GM23338 (cell line): ENCODE results near the gene UCN.

Source experiments
- CREB1 ChIP-seq: fragments of 250-450 bp; sonication (Bioruptor Pico); IDR thresholded peaks from 2 replicates; pipeline ENCODE4 v1.5.0; 2020; ENCODE audit warnings: low read depth, mild to moderate bottlenecking, moderate library complexity
- EZH2 ChIP-seq: fragments of 200-600 bp; sonication (generic); IDR thresholded peaks from one replicate; pipeline ENCODE4 v1.8.0; 2017; ENCODE audit warnings: antibody characterized with exemption, mild to moderate bottlenecking, low read depth; ENCODE audit not compliant: unreplicated experiment
- EZH2phosphoT487 ChIP-seq: fragments of 200-600 bp; sonication (generic); IDR thresholded peaks from one replicate; pipeline ENCODE4 v1.8.1; 2018; ENCODE audit warnings: antibody characterized with exemption; ENCODE audit not compliant: unreplicated experiment
- JUNB ChIP-seq: IDR thresholded peaks from one replicate; pipeline ENCODE4 v1.6.1; 2016; ENCODE audit warnings: antibody characterized with exemption; ENCODE audit not compliant: unreplicated experiment
- NANOG ChIP-seq: IDR thresholded peaks from 2 replicates; pipeline ENCODE4 v1.6.1; 2016; ENCODE audit warnings: antibody characterized with exemption, borderline replicate concordance
- POLR2AphosphoS5 ChIP-seq: IDR thresholded peaks from 2 replicates; pipeline ENCODE4 v1.6.1; 2016; ENCODE audit warnings: antibody characterized with exemption, low read depth
- TF ChIP-seq, protein P1 (sequence below), 2 experiments: fragments of 200-600 bp in 1 of 2; sonication (generic) in 1 of 2; conservative IDR thresholded peaks; 2 replicates each; pipeline versions ENCODE4 v1.5.1 to v1.6.1; 2016 to 2017; ENCODE audit warnings: antibody characterized with exemption in 2 of 2, low read depth in 2 of 2, mild to moderate bottlenecking in 2 of 2, moderate library complexity in 1 of 2
- TF ChIP-seq, protein P2 (sequence below): IDR thresholded peaks from one replicate; pipeline ENCODE4 v1.6.1; 2018; ENCODE audit warnings: antibody characterized with exemption; ENCODE audit not compliant: unreplicated experiment

DNA sequence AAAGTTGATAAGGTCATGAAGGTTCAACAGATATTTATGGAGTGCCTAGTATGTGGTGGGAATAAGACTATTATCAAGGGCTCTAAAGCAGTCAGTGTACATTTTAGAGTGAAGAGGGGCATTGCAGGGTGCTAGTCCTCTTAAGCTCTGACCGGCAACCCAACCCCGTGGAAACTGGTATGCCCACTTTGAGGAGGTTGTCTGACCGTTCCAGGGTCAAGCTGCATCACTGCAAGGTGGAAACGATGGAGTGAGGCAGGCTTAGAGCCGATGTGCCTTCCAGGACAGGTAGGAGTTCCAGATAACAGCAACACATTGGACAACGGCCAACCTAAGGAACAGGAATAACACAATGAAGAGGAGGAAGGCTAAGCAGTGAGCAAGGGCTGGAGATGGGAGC is 1.4 kb upstream of the UCN start:
- TF ChIP-seq EZH2 (no peak), POLR2AphosphoS5 (no peak), EZH2phosphoT487 (no peak), CREB1 (CRISPR knock-in tag) (no peak), NANOG (no peak), JUNB (no peak)
- TF ChIP-seq, protein P1, sequence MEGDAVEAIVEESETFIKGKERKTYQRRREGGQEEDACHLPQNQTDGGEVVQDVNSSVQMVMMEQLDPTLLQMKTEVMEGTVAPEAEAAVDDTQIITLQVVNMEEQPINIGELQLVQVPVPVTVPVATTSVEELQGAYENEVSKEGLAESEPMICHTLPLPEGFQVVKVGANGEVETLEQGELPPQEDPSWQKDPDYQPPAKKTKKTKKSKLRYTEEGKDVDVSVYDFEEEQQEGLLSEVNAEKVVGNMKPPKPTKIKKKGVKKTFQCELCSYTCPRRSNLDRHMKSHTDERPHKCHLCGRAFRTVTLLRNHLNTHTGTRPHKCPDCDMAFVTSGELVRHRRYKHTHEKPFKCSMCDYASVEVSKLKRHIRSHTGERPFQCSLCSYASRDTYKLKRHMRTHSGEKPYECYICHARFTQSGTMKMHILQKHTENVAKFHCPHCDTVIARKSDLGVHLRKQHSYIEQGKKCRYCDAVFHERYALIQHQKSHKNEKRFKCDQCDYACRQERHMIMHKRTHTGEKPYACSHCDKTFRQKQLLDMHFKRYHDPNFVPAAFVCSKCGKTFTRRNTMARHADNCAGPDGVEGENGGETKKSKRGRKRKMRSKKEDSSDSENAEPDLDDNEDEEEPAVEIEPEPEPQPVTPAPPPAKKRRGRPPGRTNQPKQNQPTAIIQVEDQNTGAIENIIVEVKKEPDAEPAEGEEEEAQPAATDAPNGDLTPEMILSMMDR (conservative IDR thresholded peaks at IDR 0.05; ENCODE audit: low read depth in 2 of 2), result no peak
- TF ChIP-seq, protein P2, sequence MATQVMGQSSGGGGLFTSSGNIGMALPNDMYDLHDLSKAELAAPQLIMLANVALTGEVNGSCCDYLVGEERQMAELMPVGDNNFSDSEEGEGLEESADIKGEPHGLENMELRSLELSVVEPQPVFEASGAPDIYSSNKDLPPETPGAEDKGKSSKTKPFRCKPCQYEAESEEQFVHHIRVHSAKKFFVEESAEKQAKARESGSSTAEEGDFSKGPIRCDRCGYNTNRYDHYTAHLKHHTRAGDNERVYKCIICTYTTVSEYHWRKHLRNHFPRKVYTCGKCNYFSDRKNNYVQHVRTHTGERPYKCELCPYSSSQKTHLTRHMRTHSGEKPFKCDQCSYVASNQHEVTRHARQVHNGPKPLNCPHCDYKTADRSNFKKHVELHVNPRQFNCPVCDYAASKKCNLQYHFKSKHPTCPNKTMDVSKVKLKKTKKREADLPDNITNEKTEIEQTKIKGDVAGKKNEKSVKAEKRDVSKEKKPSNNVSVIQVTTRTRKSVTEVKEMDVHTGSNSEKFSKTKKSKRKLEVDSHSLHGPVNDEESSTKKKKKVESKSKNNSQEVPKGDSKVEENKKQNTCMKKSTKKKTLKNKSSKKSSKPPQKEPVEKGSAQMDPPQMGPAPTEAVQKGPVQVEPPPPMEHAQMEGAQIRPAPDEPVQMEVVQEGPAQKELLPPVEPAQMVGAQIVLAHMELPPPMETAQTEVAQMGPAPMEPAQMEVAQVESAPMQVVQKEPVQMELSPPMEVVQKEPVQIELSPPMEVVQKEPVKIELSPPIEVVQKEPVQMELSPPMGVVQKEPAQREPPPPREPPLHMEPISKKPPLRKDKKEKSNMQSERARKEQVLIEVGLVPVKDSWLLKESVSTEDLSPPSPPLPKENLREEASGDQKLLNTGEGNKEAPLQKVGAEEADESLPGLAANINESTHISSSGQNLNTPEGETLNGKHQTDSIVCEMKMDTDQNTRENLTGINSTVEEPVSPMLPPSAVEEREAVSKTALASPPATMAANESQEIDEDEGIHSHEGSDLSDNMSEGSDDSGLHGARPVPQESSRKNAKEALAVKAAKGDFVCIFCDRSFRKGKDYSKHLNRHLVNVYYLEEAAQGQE, result no peak
